ENCODE data around the gene NEIL3. TPM values are rescaled to one million over a fixed set of nuclear protein-coding genes. Genes with fewer than 3 reads are reported as not detected.

The NEIL3 gene
- total and polyA plus RNA-seq, 2 of the 8 experiments (the other 6 are each of a cell fraction or from before 2014, with no cell fraction given): 5.5 to 11.0 TPM

GRCh38 chr4:177356921-177357320 is 47.2 kb downstream of the NEIL3 start:
- no peak overlapping the region for H3K56ac ChIP-seq (replicated peaks; ENCODE audit: insufficient read length, low read depth, low read length)
- H3K9me3 ChIP-seq (ENCODE audit: insufficient read depth in 2 of 2, low read depth in 1 of 2, low read length in 1 of 2): no peaks in the 10 kb centered on the region
- no peaks in the 10 kb centered on the region for H3K79me2 ChIP-seq (ENCODE audit: control insufficient read depth in 1 of 2, insufficient read depth in 2 of 2, low read length in 2 of 2)
- FAIRE-seq: no peak
- H3K4me2 ChIP-seq (ENCODE audit: insufficient read depth in 1 of 2, low read depth in 2 of 2, low read length in 2 of 2): no peak overlapping the region
- H2BK15ac ChIP-seq (ENCODE audit: low read length): no peak overlapping the region
- H3K4me3 ChIP-seq (ENCODE audit: extremely low read depth in 1 of 4, insufficient read depth in 2 of 4, low read depth in 3 of 4, low read length in 4 of 4): no peak overlapping the region
- H3K79me1 ChIP-seq (ENCODE audit: low read depth, low read length): no peaks in the 10 kb centered on the region
- no peak overlapping the region for H3K23ac ChIP-seq (ENCODE audit: insufficient read length)
- H3K27ac ChIP-seq (ENCODE audit: low read depth, low read length): no peak overlapping the region
- no peak overlapping the region for H4K5ac ChIP-seq (ENCODE audit: insufficient read length, low read depth, low read length)
- H3K4ac ChIP-seq (replicated peaks; ENCODE audit: insufficient read length, low read depth, low read length): no peak overlapping the region
- no peaks in the 10 kb centered on the region for H4K20me1 ChIP-seq (replicated peaks in 1 of 2; ENCODE audit: control insufficient read depth in 1 of 2, insufficient read depth in 2 of 2, low read length in 2 of 2)
- no peaks in the 10 kb centered on the region for H3K4me1 ChIP-seq (replicated peaks in 1 of 4; ENCODE audit: control insufficient read depth in 3 of 4, insufficient read depth in 4 of 4, low read length in 3 of 4)
- H2BK20ac ChIP-seq (ENCODE audit: low read length): no peak overlapping the region
- DNase-seq (ENCODE audit: low read depth in 1 of 2, low spot score in 2 of 2): no peak
- no peak overlapping the region for H4K8ac ChIP-seq (ENCODE audit: extremely low read depth, insufficient read depth, low read length)
- H3K36me3 ChIP-seq (ENCODE audit: control insufficient read depth in 2 of 4, insufficient read depth in 4 of 4, low read length in 3 of 4): peaks cover 0 to 3% (median 0%) of the 10 kb centered on the region in 4 experiments; a peak in 2 of 8 replicates
- no peak overlapping the region for H2BK5ac ChIP-seq (ENCODE audit: low read depth, low read length)
- H2AFZ ChIP-seq (ENCODE audit: low read length): no peak overlapping the region
- WGBS, 2 experiments (ENCODE audit: extremely low coverage in 1 of 2, insufficient coverage in 1 of 2, insufficient read length in 1 of 2, insufficient replicate concordance in 2 of 2, low coverage in 1 of 2, low lambda C conversion rate in 2 of 2, missing lambda C conversion rate in 1 of 2): 91% methylated on average over 7 of the region's 7 CpGs; no CpG with 5 or more reads in 1 of the 2 experiments
- ChIA-PET POLR2A (ENCODE audit: partially characterized antibody) (no interaction called here), CTCF (ENCODE audit: partially characterized antibody) (no interaction called here)
- H3K27me3 ChIP-seq (replicated peaks in 1 of 4; ENCODE audit: control insufficient read depth in 3 of 4, extremely low read depth in 1 of 4, insufficient read depth in 3 of 4, low read length in 3 of 4): no peaks in the 10 kb centered on the region
- H3K23me2 ChIP-seq (ENCODE audit: low read depth, low read length): no peaks in the 10 kb centered on the region
- no peak overlapping the region for H3K9ac ChIP-seq (replicated peaks in 1 of 4; ENCODE audit: extremely low read depth in 1 of 4, low read depth in 3 of 4, low read length in 3 of 4)
- H3K14ac ChIP-seq (ENCODE audit: insufficient read length): no peak overlapping the region
- no peak overlapping the region for H2BK12ac ChIP-seq (ENCODE audit: low read depth, low read length)
- no peak overlapping the region for H4K91ac ChIP-seq (replicated peaks; ENCODE audit: insufficient read length, low read length)
- H2AK5ac ChIP-seq (ENCODE audit: low read depth, low read length): no peak overlapping the region
- no peak overlapping the region for H3K18ac ChIP-seq (ENCODE audit: extremely low read depth, low read length)
- no peak overlapping the region for H2BK120ac ChIP-seq (replicated peaks; ENCODE audit: low read depth, low read length)
- no peak for TF ChIP-seq CHD1 (IDR thresholded peaks at IDR 0.05; ENCODE audit: low read depth, low read length)
- no peak for TF ChIP-seq KDM4A (IDR thresholded peaks at IDR 0.05; ENCODE audit: low read depth, low read length, severe bottlenecking)
- no peak for TF ChIP-seq CBX5 (IDR thresholded peaks at IDR 0.05; ENCODE audit: low read depth, low read length)
- TF ChIP-seq YY1 (IDR thresholded peaks at IDR 0.05; ENCODE audit: low read depth, low read length): no peak
- no peak for TF ChIP-seq JUN (IDR thresholded peaks at IDR 0.05; ENCODE audit: low read depth, low read length)
- TF ChIP-seq CBX8 (IDR thresholded peaks at IDR 0.05; ENCODE audit: borderline replicate concordance, low read depth, low read length): no peak
- no peak for TF ChIP-seq NRF1 (IDR thresholded peaks at IDR 0.05; ENCODE audit: low read depth, low read length)
- TF ChIP-seq HDAC6 (IDR thresholded peaks at IDR 0.05; ENCODE audit: low read depth, low read length): no peak
- TF ChIP-seq CHD2 (IDR thresholded peaks at IDR 0.05; ENCODE audit: low read length): no peak
- TF ChIP-seq MAX (IDR thresholded peaks at IDR 0.05): no peak

All from H1 (cell line).